Cardiac fibroblast (primary cell): ENCODE results near the gene FARS2.

ENCODE experiments used
- DNase-seq, 2 donors: peaks; one replicate each; pipeline versions ENCODE4 v3.0.0 to v3.0.0-alpha.2; 2010; ENCODE audit warnings: low read depth in 2 of 2
- H3K4me3 ChIP-seq, 2 donors: replicated peaks in 1 of 2; 1 replicate in 1 of 2; 2 replicates in 1 of 2; pipeline ENCODE4 v1.5.1; 2011; ENCODE audit warnings: low read depth in 2 of 2, low read length in 2 of 2, mild to moderate bottlenecking in 2 of 2, moderate library complexity in 1 of 2
- TF ChIP-seq, protein P1 (sequence below): IDR thresholded peaks from one replicate; pipeline ENCODE4 v1.5.1; 2011; ENCODE audit warnings: low read depth, mild to moderate bottlenecking, low read length, inconsistent platforms

FARS2 gene

DNA sequence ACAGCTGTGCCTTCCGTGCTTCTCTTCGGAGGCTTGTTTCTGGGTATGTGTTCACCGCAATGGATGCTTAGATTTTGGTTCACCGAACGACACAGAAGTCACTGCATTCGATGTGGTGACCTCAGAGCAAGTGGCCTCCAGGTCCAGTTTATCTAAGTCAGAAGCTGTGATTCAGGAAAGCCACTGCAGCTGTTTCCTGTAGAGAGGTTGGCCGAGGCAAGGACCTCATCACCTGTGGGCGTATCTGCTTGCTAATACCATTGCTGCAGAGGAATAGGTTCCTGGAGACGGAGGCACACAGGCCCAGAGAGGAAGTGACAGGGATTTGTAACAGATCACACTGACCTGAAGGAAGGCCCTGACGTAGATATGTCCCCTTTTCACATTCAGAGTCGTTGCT, 82.7 kb downstream of the FARS2 start:
- H3K4me3 ChIP-seq: no peak overlapping the region
- no peak for DNase-seq
- TF ChIP-seq, protein P1, sequence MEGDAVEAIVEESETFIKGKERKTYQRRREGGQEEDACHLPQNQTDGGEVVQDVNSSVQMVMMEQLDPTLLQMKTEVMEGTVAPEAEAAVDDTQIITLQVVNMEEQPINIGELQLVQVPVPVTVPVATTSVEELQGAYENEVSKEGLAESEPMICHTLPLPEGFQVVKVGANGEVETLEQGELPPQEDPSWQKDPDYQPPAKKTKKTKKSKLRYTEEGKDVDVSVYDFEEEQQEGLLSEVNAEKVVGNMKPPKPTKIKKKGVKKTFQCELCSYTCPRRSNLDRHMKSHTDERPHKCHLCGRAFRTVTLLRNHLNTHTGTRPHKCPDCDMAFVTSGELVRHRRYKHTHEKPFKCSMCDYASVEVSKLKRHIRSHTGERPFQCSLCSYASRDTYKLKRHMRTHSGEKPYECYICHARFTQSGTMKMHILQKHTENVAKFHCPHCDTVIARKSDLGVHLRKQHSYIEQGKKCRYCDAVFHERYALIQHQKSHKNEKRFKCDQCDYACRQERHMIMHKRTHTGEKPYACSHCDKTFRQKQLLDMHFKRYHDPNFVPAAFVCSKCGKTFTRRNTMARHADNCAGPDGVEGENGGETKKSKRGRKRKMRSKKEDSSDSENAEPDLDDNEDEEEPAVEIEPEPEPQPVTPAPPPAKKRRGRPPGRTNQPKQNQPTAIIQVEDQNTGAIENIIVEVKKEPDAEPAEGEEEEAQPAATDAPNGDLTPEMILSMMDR: no peak

DNA sequence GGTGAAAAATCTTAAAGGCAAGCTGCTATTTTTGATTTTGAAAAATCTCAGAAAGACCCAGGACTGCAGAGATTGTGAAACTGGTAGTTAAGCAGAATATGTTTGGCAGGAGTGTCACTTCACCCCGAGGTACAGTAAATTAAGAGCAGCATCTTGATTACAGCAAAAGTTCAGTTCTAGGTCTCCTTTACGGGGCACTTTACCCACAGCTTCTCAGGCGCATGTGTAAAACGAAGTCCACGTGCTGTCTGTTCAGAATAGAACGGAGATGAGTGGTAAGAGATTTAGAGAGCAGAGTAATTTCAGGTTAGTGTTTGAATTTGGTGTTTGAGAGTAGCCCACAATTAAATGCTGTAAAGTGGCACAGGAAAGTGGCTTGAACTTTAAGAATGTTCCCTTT, 84.0 kb downstream of the FARS2 start:
- TF ChIP-seq, protein P1: no peak
- H3K4me3 ChIP-seq: no peak overlapping the region
- DNase-seq: no peak

DNA sequence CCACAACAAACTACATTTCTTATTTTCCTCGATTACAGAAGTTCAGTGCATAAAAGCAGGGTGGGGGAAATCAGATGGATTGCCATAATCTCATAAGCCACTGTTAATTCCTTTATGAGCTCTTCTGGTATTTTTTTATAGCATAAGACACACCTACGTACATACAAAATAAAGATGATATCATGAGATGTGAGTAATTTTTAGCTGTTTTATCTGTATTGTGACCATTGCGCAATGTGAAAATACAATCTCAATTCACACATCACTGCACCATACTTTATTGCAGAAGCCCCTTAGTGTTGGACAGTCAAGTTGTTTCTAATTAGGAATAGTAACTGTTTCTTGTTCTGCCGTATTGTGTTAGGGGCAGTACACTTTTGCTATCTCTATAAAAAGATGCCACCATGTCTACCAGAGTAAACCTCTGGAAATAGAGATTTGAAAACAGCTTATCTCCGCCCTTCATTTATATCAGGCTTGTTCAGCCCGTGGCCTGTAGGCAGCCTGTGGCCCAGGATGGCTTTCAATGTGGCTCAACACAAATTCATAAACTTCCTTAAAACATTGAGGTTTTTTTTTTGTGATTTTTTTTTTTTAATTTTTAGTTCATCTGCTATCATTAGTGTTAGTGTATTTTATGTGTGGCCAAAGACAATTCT, 90.4 kb downstream of the FARS2 start:
- TF ChIP-seq, protein P1: no peak
- no peak overlapping the region for H3K4me3 ChIP-seq
- no peak for DNase-seq

DNA sequence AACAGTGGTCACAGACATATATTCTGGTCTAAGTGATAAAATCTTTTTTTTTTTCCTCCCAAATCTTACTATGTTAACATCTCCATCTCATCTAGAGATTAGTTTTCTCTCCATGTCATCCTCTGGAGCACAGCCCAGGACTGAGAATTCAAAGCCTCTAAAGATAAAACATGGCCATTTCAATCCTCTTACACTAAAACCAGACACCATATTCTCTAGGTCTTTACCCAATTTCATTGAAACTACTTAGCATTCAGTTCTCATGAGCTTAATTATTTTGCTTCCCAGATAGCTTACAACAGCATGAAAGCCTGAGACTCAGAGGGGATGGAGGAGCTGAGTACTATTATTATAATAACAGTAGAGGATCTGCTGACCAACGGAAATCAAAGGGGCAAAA, 92.7 kb downstream of the FARS2 start:
- TF ChIP-seq, protein P1: no peak
- H3K4me3 ChIP-seq: no peak overlapping the region
- DNase-seq: no peak

DNA sequence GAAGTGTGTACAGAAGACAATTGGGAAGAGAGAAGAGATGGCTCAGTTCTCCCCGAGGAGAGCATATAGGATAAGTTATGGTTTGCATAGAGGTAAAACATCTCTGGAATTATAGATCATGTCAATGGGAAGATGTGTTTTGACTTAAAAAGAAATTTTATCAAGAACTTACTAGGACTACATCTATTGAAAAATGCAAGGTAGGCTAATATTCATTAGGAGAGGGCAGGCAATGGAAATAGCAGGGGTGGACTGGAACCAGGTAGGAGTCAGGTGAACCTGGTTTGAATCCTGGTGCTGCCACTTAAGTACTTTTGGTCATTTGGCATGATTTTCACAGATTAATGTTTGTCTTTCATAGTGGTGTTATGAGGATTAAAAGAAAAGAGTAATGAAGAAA, 96.2 kb downstream of the FARS2 start:
- no peak overlapping the region for H3K4me3 ChIP-seq
- no peak for DNase-seq
- TF ChIP-seq, protein P1: no peak

DNA sequence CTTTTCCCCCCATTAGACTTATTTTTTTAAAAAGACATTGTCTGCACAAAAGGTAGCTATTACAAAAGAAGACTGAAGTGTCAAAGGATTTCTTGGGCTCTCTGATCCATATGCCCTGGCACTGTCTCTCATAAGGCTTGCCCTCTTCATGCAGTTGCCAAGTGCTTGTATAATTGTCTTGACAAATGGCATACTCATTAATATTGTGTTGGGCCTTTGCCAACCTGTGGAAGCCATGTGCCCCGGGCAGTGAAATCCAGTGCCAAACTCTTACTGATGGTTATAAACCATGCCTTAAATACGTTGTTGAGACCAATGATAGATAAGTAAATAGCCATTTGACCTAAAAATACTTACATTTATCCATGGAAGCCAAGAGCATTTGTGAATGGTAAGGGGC, 98.1 kb downstream of the FARS2 start:
- no peak for DNase-seq
- TF ChIP-seq, protein P1: no peak
- no peak overlapping the region for H3K4me3 ChIP-seq

DNA sequence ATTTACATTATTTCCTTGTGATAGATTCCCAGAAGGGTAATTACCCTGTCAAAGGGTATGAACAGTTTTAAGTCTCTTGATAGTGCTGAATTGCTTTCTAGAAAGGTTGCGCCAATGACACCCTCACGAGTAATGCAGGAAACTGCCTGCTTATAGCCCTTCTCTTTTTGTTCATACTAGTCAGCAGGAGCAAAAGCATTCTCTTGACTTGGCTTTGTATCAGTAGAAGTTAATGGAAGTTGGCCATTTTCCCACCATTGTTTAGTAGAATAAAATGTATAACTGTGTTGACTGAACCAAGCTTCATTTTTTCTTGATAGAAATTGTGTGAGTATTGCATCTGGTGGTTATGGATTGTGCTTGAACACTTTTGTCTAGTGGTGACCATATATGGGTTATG, 100.1 kb downstream of the FARS2 start:
- DNase-seq: peak; percentile 73 to 79
- TF ChIP-seq, protein P1: no peak
- no peak overlapping the region for H3K4me3 ChIP-seq
